Adipocyte (in vitro differentiated cells): ENCODE measurements around the gene ARHGAP45.

Experiments used
- DNase-seq: peaks from one replicate; pipeline ENCODE4 v3.0.0-alpha.2; 2015; ENCODE audit warnings: low read depth
- H3K27me3 ChIP-seq: replicated peaks from 2 replicates; pipeline ENCODE4 v1.7.0; 2013; ENCODE audit warnings: mild to moderate bottlenecking, low read length, moderate library complexity; ENCODE audit not compliant: control insufficient read depth, insufficient read depth
- H3K36me3 ChIP-seq: 2 replicates; pipeline ENCODE4 v1.7.0; 2013; ENCODE audit warnings: low read length, mild to moderate bottlenecking, moderate library complexity; ENCODE audit not compliant: control insufficient read depth, insufficient read depth, severe bottlenecking
- H3K4me1 ChIP-seq: 2 replicates; pipeline ENCODE4 v1.7.0; 2013; ENCODE audit warnings: mild to moderate bottlenecking, low read length, moderate library complexity; ENCODE audit not compliant: control insufficient read depth, insufficient read depth
- H3K4me3 ChIP-seq: 2 replicates; pipeline ENCODE4 v1.7.0; 2013; ENCODE audit warnings: mild to moderate bottlenecking, low read length, moderate library complexity
- H3K9ac ChIP-seq: 2 replicates; pipeline ENCODE4 v1.7.0; 2013; ENCODE audit warnings: mild to moderate bottlenecking, low read length, moderate library complexity
- H3K9me3 ChIP-seq: 2 replicates; pipeline ENCODE4 v1.7.0; 2013; ENCODE audit warnings: mild to moderate bottlenecking, low read length, moderate library complexity; ENCODE audit not compliant: control insufficient read depth

Gene ARHGAP45

DNA sequence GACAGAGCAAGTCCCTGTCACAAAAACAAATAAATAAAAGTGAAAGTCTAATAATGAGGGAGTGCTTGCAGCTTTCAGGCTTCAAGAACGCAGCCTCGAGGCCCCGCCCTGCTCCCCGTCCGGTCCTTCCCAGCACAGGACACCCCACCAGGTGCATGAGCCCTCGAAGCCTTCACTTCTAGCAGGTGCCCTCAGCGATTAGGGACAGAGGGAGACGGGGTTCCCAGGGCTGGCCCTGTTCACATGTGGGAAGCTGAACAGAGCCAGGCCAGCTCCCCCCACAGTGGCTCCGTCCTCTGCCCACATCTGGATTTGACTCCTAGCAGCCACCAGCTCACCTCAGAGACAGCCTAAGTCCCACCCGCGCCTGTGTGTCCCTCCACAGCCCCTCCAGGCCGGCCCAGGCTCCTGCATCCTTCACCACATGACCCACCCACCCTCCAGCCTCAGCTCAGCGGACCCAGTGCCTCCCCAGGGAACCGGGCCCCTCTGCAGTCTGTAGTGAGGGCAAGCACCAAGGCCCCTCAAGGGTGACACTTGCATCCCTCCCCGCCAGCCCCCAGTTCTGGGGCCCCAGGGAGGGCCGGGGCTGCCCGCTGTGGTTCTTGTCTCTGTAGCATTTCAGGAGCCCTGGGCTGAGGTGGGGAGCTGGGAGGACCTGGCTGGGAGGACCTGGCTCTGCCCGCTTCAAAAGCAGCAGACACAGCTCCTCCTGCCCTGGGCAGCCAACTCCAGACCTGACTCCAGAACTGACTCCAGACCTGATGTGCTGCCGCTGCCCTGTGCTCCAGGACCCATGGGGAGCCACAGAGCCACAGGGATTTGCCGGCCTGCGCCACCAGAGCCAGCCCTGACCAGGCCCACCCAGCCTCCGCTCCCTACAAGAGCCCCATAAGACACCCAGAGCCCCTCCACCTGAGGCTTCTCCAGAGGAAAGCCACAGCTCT is 64.1 kb downstream of the ARHGAP45 start:
- Histone ChIP-seq H3K4me1 (peaks cover 50% of the 10 kb centered on the region), H3K27me3 (no peaks in the 10 kb centered on the region), H3K36me3 (peaks cover 51% of the 10 kb centered on the region), H3K9ac (peak overlapping the region; percentile 98), H3K4me3 (peak overlapping the region; percentile 93), H3K9me3 (no peaks in the 10 kb centered on the region)
- peak; percentile 43 for DNase-seq

DNA sequence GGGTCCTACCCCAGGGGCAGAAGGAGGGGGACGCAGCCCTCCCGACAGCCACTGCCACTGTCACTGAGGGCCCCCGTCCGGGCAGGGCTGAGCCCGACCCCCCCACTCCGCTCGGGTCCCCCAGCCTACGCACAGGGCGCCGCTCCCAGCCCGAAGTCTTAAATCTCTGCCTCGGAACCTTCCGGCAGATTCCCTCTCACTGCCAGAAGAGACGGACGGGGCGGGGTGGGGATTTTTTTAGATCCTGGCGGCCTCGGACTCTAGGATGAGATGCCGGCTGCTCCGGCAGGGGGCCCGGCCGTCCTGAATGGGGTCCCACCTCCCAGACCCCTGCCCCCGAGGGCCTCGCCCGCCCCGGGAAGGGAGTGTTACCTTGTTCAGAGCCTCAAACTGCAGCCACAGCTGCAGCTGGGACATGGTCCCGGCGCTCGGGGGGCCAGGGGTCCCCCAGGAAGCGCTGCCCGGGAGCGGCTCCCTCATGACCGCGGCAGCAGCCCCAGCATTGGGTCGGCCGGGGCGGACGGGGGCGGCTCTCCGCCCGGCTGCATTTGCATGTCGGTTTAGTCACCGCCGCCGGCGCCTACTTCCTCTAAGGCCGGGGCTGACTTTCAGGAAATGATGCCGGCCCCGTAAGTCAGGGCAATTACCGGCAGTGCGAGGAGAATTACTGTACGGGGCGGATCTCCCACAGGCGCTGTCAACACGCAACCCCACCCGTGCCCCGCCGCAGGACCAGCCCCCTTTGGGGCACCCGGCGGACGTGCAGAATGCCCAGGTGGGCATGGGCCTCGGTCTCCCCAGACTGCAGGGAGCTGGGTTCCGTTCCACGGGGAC is 65.0 kb downstream of the ARHGAP45 start:
- peak overlapping the region; percentile 93 for H3K4me3 ChIP-seq
- H3K36me3 ChIP-seq = peaks cover 50% of the 10 kb centered on the region
- peak; percentile 93 for DNase-seq
- H3K4me1 ChIP-seq = peaks cover 50% of the 10 kb centered on the region
- H3K27me3 ChIP-seq = no peaks in the 10 kb centered on the region
- no peaks in the 10 kb centered on the region for H3K9me3 ChIP-seq
- peak overlapping the region; percentile 98 for H3K9ac ChIP-seq

DNA sequence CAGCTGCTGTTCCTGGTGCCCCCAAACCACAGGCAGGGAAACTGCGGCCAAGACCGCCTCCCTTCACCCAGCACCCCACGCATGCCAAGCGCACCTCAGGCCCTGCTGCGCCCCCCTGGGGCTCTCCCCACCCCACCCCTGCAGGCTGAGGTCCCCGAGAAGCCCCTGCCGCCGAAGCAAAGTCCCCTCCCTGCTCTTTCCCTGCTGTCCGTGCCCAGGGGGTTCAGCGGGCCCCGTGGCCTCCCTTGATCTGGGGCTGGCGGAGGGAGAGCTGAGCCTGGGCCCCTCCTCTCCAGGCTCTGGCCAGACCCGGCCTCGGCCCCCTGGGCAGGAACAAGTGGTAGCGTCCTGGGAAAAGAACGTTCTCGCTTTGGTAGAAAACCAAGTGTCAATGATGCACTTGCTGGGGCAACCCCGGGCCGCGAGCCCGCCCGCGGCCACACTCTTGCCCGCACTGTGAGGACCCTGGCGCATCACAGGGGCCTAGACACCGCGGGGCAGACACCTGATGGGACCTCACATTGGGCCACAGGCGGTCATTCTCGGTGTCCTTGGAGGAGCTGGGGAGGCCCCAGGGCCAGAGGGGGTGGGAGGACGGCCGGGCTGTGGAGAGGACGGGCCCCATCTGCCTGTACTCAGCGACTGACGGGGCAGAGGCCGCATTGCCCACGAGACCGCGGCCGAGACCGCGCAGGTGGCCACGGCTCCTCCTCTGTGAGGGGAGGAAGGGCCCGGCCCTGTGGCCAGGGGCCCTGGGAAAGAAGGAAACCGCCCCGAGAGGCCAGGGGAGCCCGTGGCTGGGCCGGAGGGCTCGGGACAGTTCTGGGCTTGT is 65.8 kb downstream of the ARHGAP45 start:
- peak overlapping the region; percentile 98 for H3K9ac ChIP-seq
- peaks cover 50% of the 10 kb centered on the region for H3K4me1 ChIP-seq
- H3K9me3 ChIP-seq = no peaks in the 10 kb centered on the region
- H3K4me3 ChIP-seq = peak overlapping the region; percentile 93
- no peak for DNase-seq
- H3K36me3 ChIP-seq = peaks cover 42% of the 10 kb centered on the region
- H3K27me3 ChIP-seq = no peaks in the 10 kb centered on the region

DNA sequence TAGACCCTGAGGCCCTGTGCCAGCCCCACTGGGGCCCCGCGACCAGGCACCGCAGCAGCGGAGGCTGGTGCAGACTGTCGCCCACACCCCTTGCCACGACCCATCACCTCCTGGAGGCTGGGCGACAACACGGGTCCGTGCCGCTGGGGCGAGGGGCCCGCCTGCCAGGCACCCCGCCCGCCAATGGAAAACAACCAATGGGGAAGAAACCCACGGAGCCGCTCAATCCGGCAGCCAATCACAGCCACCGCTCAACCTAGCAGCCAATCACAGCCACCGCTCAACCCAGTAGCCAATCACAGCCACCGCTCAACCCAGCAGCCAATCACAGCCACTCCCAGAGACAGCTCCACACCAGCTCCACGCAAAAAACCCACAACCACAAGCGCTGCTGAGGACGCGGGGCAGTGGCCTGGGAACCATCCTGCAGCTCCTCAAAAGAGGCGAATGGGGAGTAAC is 66.5 kb downstream of the ARHGAP45 start:
- peaks cover 40% of the 10 kb centered on the region for H3K36me3 ChIP-seq
- H3K4me3 ChIP-seq = no peak overlapping the region
- DNase-seq = peak; percentile 26
- H3K4me1 ChIP-seq = peaks cover 50% of the 10 kb centered on the region
- no peaks in the 10 kb centered on the region for H3K9me3 ChIP-seq
- peak overlapping the region; percentile 98 for H3K9ac ChIP-seq
- no peaks in the 10 kb centered on the region for H3K27me3 ChIP-seq

DNA sequence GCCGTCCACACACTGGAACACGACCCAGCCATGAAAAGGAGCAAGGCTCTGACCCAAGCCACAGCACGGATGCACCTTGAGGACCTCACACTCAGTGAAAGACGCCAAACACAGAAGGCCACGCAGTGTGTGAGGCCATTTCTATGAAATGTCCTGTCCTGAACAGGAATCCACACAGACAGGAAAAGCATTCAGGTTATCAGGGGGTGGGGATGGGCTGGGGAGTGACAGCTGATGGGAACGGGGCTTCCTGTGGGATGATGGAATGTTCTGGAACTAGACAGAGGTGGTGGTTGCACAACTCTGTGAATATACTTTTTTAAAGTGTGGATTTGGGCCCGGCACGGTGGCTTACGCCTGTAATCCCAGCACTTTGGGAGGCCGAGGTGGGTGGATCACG is 67.5 kb downstream of the ARHGAP45 start:
- no peak for DNase-seq
- H3K9me3 ChIP-seq = no peaks in the 10 kb centered on the region
- no peak overlapping the region for H3K4me3 ChIP-seq
- peaks cover 38% of the 10 kb centered on the region for H3K36me3 ChIP-seq
- peaks cover 49% of the 10 kb centered on the region for H3K4me1 ChIP-seq
- peak overlapping the region; percentile 8 for H3K9ac ChIP-seq
- H3K27me3 ChIP-seq = no peaks in the 10 kb centered on the region

DNA sequence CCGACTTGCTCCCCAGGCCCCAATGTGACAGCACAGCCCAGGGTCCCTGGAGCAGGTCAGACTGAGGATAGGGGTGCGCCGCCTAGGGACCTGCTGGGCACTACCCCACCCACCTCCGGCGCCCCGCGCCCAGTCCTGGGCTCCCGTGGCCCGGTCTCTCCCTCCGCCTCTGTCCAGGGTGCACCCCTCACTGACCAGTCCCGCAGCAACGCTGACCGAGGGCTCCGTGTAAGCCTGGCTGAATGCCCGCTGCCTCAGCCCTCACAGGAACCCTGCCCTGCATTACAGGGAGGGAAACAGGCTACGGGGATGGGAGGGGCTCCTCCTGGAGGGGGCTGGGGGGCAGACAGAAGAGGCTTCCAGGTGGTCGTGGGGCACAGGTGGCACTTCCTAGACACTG is 68.5 kb downstream of the ARHGAP45 start:
- DNase-seq = no peak
- Histone ChIP-seq H3K9ac (no peak overlapping the region), H3K4me3 (no peak overlapping the region), H3K9me3 (no peaks in the 10 kb centered on the region), H3K27me3 (no peaks in the 10 kb centered on the region), H3K4me1 (peaks cover 39% of the 10 kb centered on the region), H3K36me3 (peaks cover 29% of the 10 kb centered on the region)

DNA sequence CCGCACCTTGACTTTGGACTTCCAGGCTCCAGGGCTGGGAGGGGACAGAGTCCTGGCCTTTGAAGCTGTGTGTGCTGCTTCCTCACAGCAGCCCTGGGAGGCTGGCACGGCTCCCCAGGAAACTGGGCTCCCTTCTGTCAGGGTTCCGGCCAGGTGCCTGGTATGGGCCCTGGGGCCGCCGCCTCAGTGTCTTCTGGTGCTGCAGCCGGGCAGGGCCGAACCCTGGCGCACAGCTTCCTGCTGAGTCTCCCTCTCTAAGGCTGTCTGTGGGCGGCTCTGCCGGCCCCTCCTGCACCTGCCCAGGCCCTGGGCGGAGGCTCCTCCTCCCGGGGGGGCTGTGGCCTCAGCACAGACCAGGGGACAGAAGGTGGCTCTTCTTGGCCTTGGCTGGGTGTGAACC is 69.2 kb downstream of the ARHGAP45 start:
- H3K9me3 ChIP-seq = no peaks in the 10 kb centered on the region
- DNase-seq = no peak
- H3K4me1 ChIP-seq = peaks cover 31% of the 10 kb centered on the region
- H3K36me3 ChIP-seq = peaks cover 29% of the 10 kb centered on the region
- H3K4me3 ChIP-seq = no peak overlapping the region
- H3K27me3 ChIP-seq = no peaks in the 10 kb centered on the region
- no peak overlapping the region for H3K9ac ChIP-seq
